DMS114 treated with DMSO at 0.1 percent for 48 hours (cell line): ENCODE results near the gene LRP4.
"Not testable (repeated sequence)": the region's sequence is repeated elsewhere in the genome, so short reads cannot be mapped to it uniquely, and the experiment has no call there.

Source experiments
- DNase-seq: peaks from one replicate; lab custom pipeline; 2025; ENCODE audit not compliant: unreplicated experiment; lab: John Stamatoyannopoulos, UW

The LRP4 gene

GRCh38 chr11:46928701-46929100 is 10.4 kb upstream of the LRP4 start:
- DNase-seq, result not testable (repeated sequence)

DNA sequence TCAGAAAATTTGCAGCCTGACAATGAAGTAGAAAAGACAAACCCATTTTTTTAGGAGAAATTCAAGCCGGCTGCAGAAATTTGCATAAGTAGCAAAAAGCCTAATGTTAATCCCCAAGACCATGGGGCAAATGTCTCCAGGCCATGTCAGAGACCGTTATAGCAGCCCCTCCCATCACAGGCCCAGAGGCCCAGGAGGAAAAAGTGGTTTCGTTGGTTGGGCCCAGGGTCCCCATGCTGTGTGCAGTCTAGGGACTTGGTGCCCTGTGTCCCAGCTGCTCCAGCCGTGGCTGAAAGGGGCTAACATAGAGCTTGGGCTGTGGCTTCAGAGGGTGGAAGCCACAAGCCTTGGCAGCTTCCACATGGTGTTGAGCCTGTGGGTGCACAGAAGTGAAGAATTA is 9.6 kb upstream of the LRP4 start:
- not testable (repeated sequence) for DNase-seq

DNA sequence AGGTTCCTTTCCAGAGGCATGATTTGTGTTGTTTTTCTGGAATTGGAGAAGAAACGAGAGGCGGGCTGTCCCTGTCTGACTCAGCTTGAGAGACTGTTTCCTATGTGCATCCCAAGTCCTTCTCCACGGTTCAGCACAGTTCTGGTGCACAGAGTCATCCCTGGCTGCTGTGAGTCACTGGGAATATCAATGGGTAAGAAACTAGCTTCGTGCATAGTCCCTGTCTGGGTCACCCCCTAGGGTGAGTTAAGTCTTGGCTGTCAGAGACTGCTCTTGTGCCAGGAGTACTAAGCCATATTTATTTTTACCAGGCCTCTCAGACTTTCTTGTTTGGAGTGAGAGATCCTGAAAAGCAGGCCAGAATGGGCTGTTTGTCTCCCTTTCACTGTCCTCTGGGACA is 2.4 kb upstream of the LRP4 start:
- no peak for DNase-seq

DNA sequence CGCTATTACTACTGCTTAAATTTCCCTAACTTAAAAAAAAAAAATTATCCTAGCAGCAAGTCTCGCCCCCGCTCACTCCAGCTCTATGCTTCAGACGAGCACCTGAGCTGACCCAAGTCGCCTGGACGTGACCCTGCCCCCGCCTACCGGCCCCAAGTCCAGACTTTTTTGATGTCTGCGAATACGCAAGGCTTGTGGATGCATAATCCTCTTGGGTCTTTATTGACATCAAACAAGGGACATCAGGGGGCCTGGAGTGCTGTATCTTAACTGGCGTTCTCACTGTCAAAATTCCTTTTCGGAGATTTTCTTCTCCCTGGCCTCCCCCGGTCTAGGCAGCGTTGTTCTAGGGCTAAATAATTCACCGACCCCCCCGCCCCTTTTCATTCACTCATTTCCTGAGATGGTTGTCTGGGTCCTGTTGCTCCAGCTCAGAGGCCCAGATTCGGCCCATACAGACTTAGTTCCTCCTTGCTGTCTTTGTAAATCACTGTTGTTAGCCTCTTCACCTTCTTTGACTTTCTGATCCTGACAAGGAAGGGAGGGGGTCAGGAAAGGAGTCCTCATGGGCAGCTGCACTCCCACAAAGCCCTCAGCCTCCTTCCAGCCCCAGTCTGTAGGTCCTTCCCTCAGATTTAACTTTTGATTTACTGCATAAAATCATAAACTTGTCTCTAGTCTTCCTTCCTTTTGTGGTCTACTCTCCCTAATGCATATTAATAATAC is 601 bp upstream of the LRP4 start:
- DNase-seq, result no peak

DNA sequence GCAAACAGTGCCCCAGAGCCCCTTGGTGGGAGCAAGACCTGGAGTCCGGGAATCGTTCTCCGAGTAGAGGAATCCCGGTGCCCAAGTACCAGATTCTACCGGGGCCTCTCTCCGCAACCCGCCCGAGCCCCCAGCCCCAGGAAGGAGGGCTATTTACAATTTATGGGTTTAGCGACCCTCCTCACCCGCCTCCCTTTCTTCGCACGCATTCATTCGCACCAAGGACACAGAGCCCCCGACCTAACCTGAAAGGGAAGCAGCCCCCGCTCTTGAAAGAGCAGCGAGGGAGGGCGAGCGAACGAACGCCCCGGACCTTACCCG is 628 bp downstream of the LRP4 start:
- no peak for DNase-seq

DNA sequence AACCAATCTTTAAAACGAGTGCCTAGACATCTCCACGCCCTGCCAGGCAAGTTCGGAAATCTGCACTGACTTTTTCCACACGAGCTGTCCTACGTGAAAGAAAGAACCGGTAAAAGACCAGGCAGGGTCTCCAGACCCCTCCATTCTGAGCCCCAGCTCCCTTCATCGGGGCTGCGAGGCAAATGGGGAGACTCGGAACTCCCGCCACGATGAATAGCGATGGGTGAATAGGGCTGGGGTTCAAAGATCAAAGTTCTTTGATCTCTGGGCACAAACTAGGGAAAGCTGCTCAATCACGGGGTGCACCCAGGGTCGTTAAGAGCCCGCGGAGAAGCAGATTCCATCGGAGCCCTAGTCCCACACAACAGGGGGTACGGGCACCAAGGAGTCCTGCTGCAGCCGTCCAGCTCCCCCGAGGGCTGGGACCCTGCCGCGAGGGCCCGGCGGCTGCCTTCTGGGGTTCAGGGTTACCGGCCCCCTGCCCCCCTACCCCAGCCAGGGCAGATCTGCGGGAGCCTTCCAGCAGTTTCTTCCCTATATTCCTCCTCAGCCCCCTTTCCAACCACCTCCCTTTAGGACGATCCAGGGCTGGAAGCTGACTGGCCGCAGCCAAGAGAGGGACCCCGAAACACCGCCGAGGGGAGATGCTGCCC is 1.1 kb downstream of the LRP4 start:
- DNase-seq, result no peak

GRCh38 chr11:46916286-46917108 is 1.9 kb downstream of the LRP4 start:
- peak; percentile 54 for DNase-seq

DNA sequence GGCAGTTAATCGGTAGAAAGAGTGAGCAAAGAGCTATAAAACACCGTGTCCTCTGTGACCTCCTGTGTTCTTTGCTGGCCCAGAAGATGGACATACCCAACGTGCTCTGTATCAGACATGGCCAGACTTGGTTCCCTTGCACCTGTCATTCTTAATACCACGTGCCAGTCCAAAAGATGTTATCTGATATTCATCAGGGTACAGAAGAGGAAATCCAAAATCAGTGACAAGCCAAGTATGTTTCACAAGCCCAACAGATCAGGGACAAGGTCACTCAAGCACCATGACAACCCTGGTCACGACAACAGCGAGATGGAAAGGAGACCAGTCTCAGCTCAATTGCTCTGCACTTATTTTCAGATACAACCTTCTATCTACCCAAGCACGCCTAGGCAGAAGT is 3.4 kb downstream of the LRP4 start:
- no peak for DNase-seq

GRCh38 chr11:46914363-46914762 is 4.0 kb downstream of the LRP4 start:
- DNase-seq, result no peak

- no peak for DNase-seq
Observed at GRCh38 chr11:46913484-46913883, 4.9 kb downstream of the LRP4 start.

DNA sequence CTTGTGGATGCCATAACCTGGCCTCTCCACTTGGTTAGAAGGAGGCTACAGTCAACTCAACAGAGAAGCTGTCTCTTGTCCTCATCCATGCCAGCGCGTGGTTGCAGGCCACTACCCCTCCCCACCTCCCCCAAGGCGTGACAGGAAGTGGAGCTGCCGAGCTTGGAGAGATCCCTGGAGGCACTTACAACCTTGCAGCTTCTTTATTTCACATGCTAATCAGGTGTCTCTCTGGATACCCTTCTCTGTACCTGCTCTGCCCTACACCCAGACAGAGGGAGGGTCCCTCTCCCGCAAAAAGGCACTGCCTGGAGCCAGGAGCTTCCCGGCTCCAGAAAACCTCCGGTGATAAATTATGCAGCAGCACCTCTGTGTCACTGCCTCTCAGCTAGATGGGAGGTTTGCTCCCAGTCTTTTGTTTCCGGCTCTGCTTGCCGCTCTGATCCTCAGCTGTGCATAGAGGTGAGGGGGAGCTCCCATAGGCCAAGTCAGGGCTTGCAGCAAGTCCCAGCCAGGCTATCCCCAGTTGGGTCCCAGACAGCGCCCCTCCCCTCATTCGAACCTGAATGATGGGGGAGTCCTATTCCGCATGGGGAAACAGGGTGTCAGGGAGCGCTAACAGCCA is 5.7 kb downstream of the LRP4 start:
- no peak for DNase-seq

GRCh38 chr11:46907606-46908005 is 10.7 kb downstream of the LRP4 start:
- no peak for DNase-seq

DNA sequence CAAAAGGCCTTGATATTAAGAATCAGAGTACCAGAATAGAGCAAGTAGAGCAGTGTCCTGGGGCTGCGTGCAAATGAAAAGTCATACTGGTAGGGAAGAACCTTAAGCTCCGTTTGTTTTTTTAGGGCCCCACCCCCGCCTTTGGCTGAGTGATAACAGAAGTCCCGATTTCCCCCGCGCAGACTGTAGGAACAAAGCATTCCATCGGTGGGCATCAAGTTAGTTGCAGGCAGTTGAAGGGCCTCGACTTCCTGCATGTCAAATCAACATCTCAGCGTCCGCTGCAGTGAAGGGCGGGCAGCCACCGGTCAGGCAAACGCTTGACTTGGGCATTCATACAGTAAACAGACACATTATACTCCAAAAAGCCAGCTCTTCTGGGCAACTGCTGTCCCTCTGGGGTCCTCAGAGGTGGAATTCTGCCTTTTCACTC is 11.7 kb downstream of the LRP4 start:
- no peak for DNase-seq

- no peak for DNase-seq
Observed at GRCh38 chr11:46905806-46906205, 12.5 kb downstream of the LRP4 start.

- no peak for DNase-seq
Observed at GRCh38 chr11:46903846-46904245, 14.5 kb downstream of the LRP4 start.

DNA sequence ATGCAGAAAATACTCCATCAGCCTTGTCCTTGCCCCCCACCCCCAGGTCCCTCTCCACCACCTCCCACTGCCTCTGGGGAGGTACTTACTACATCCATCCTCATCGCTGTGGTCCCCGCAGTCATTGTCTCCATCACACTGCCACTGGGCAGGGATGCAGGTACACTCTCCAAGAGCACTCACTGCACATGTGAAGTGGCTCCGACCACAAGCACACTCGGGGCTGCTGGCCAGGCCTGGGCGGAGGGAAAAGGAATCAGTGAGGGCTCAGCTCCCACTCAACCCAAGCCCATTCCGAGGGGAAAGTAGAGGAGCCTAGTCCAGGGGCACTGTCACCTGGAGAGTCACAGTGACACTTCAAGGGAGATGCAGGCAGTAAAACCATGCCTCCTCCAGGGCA is 15.7 kb downstream of the LRP4 start:
- DNase-seq, result no peak

DNA sequence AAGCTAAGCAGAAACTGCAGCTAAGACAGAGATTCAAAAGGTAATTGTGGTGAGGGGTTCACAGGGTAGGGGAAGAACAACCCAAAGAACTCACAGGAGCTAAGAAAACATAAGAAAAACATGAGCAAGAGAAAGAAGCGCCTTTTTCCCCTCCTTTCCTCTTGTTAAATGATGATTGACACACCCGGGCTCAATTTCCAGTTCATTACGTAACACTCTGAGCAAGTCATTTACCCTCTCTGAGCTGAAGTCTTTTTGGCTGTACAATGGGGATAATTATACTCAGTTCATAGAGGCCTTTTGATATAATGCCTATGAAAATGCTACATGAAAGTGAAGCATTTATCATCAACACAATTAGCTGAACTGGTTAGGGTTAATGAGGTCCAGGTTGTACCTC is 17.2 kb downstream of the LRP4 start:
- DNase-seq, result no peak

DNA sequence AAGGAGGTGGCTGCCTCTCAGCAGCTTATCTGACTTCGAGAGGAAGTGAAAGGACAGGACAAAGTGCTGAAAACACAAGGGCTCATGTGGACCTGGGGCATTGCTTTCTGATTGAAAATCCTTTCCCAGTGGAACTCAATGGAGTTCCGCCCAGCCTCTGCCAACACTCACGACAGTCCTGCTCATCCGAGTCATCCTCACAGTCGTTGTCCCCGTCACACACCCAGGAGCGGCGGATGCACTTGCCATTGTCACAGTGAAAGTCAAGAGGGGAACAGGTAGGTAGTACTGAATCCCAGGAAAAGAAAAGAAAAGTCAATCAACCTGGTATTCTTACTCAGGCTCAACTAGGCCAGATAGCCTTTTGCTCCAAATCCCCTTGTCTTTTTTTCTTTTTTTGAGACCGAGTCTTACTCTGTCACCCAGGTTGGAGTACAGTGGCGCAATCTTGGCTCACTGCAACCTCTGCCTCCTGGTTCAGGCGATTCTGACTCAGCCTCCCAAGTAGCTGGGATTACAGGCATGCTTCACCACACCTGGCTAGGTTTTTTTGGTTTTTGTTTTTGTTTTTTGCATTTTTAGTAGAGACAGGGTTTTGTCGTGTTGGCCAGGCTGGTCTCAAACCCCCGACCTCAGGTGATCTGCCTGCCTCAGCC is 18.1 kb downstream of the LRP4 start:
- DNase-seq, result no peak

DNA sequence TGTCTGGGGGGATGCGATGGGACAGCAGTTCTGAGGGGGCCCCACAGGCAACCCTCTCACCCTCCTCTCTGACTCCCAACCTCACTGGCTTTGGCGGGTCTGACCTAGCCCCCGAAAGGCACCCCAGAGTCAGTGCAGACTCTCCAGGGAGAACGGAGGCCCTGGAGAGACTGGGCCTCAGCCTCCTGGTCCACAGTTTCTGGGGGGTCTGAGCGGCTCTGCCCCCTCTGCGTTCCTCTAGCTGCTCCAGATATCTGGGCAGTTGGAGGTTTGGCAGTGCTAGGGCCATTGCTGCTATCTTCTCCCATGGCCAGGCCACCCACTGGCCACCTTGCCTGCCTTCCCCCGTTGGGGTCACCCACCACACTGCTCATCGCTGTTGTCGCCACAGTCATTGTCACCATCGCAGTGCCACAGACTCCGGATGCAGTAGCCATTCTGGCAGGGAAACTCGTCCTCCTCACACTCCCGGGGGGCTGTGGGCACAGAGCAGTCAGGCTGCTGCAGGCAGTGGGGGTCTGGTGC is 18.8 kb downstream of the LRP4 start:
- no peak for DNase-seq

DNA sequence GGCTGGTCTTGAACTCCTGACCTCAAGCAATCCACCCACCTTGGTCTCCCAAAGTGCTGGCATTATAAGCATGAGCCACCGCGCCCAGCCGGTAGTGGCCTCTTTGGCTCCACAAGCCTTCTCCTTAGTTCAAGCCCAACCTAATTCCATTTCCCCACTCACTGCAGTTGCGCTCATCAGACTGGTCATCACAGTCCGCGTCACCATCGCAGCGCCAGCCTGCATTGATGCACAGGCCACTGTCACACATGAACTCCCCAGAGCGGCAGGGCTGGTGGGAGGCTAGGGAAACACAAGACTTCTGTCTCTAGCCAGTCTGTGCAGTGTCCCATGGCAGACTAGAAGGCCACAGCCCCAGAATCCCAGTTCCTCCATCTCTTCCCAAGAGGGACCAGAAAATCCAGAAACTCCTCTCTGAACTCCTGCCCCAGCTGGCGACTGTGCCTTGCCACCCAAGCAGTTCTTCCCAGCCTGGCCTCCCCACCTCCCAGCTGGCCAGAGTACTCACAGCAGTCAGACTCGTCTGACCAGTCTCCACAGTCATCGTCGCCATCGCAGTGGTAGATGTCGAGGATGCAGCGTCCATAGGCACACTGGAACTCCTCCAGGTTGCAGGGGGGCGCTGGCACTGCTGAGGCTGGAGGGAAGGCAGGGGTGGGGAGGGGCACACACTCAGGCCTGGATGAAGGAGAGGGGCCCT is 19.8 kb downstream of the LRP4 start:
- DNase-seq, result no peak
